Liver (tissue), 9 donors: ENCODE data around the gene ZNF579. TPM values are rescaled to one million over a fixed set of nuclear protein-coding genes. Genes with fewer than 3 reads are reported as not detected.
"Not testable (repeated sequence)": the region's sequence is repeated elsewhere in the genome, so short reads cannot be mapped to it uniquely, and the experiment has no call there.

Experiments
- DNase-seq: peaks from one replicate; pipeline ENCODE4 v3.0.0-alpha.2; 2017; ENCODE audit warnings: low spot score
- H3K27ac ChIP-seq, 2 donors: one replicate each; pipeline ENCODE4 v1.7.0; 2013; ENCODE audit warnings: inconsistent platforms in 2 of 2, low read length in 2 of 2, control low read depth in 1 of 2, low read depth in 1 of 2, mild to moderate bottlenecking in 1 of 2
- H3K27me3 ChIP-seq, 4 donors: one replicate each; pipeline versions ENCODE4 v1.6.1 to v1.7.0; 2013; ENCODE audit warnings: low read length in 3 of 4, inconsistent platforms in 1 of 4, mild to moderate bottlenecking in 1 of 4, moderate library complexity in 1 of 4; ENCODE audit not compliant: control insufficient read depth in 4 of 4, insufficient read depth in 4 of 4
- H3K36me3 ChIP-seq, 4 donors: one replicate each; pipeline versions ENCODE4 v1.6.1 to v1.7.0; 2013; ENCODE audit warnings: low read length in 3 of 4, mild to moderate bottlenecking in 3 of 4, low read depth in 1 of 4, moderate library complexity in 1 of 4; ENCODE audit not compliant: control insufficient read depth in 4 of 4, insufficient read depth in 3 of 4
- H3K4me1 ChIP-seq, 4 donors: one replicate each; pipeline versions ENCODE4 v1.6.1 to v1.7.0; 2013; ENCODE audit warnings: low read length in 3 of 4, mild to moderate bottlenecking in 3 of 4, moderate library complexity in 1 of 4; ENCODE audit not compliant: control insufficient read depth in 4 of 4, insufficient read depth in 4 of 4
- H3K4me3 ChIP-seq, 3 donors: one replicate each; pipeline versions ENCODE4 v1.6.1 to v1.7.0; 2013; ENCODE audit warnings: low read length in 3 of 3, control low read depth in 1 of 3, low read depth in 1 of 3, mild to moderate bottlenecking in 1 of 3
- H3K9ac ChIP-seq, 2 donors: one replicate each; pipeline ENCODE4 v1.7.0; 2013; ENCODE audit warnings: low read length in 2 of 2, mild to moderate bottlenecking in 2 of 2, moderate library complexity in 2 of 2, control low read depth in 1 of 2, low read depth in 1 of 2
- H3K9me3 ChIP-seq, 4 donors: one replicate each; pipeline versions ENCODE4 v1.6.1 to v1.7.0; 2013; ENCODE audit warnings: low read length in 3 of 4; ENCODE audit not compliant: control insufficient read depth in 4 of 4
- CTCF ChIP-seq: fragments of 150-350 bp; IDR thresholded peaks from 2 replicates; pipeline ENCODE4 v1.5.1; 2017; ENCODE audit warnings: improper control_type of control experiment, low read depth, low read length; ENCODE audit not compliant: missing input control
- FOXA1 ChIP-seq: IDR thresholded peaks from 2 replicates; pipeline ENCODE4 v1.6.1; 2016; ENCODE audit warnings: antibody characterized with exemption
- FOXA2 ChIP-seq: IDR thresholded peaks from 2 replicates; pipeline ENCODE4 v1.6.1; 2016; ENCODE audit warnings: antibody characterized with exemption
- HNF4A ChIP-seq, 2 donors: conservative IDR thresholded peaks; 2 replicates each; pipeline ENCODE4 v1.6.1; 2016; ENCODE audit warnings: antibody characterized with exemption in 2 of 2, mild to moderate bottlenecking in 2 of 2
- HNF4G ChIP-seq: IDR thresholded peaks from 2 replicates; pipeline ENCODE4 v1.6.1; 2016; ENCODE audit warnings: antibody characterized with exemption
- NR2F2 ChIP-seq: IDR thresholded peaks from 2 replicates; pipeline ENCODE4 v1.6.1; 2016; ENCODE audit warnings: antibody characterized with exemption
- RAD21 ChIP-seq, 2 donors: IDR thresholded peaks; 2 replicates each; pipeline ENCODE4 v1.6.1; 2016; ENCODE audit warnings: antibody characterized with exemption in 2 of 2, mild to moderate bottlenecking in 2 of 2
- TAF1 ChIP-seq: conservative IDR thresholded peaks from 2 replicates; pipeline ENCODE4 v1.6.1; 2016; ENCODE audit warnings: antibody characterized with exemption, mild to moderate bottlenecking
- YY1 ChIP-seq: IDR thresholded peaks from 2 replicates; pipeline ENCODE4 v1.6.1; 2016; ENCODE audit warnings: antibody characterized with exemption, mild to moderate bottlenecking
- WGBS: extraction: QIAGEN DNeasy Blood & Tissue Kit; methylation state at CpG from one replicate; pipeline ENCODE4 v1.1.7; 2013; 5-methylcytosine and 5-hydroxymethylcytosine counted together
- polyA plus RNA-seq, 2 donors: library from polyadenylated mRNA; stranded (reverse) in 1 of 2; unstranded in 1 of 2; fragments of 200-250 nt in 1 of 2; fragments of >200 nt in 1 of 2; fragmentation: Nextera tagmentation in 1 of 2; extraction: Ambion mirVana in 1 of 2; gene quantifications; one replicate each; pipeline versions ENCODE4 v1.2.1 to v1.2.3, GENCODE V29; 2013 to 2015
- total RNA-seq, 2 donors: library from RNA; depleted of rRNA; stranded (reverse); fragments of >200 nt; gene quantifications; one replicate each; pipeline ENCODE4 v1.2.3, GENCODE V29; 2014
- donor health status: healthy.
- donor health status: healthy.
- donor health status: healthy.
- donor health status: healthy.
- donor health status: healthy.

Gene ZNF579
- total and polyA plus RNA-seq, 4 donors: 0.92 to 3.3 (median 1.2) TPM

DNA sequence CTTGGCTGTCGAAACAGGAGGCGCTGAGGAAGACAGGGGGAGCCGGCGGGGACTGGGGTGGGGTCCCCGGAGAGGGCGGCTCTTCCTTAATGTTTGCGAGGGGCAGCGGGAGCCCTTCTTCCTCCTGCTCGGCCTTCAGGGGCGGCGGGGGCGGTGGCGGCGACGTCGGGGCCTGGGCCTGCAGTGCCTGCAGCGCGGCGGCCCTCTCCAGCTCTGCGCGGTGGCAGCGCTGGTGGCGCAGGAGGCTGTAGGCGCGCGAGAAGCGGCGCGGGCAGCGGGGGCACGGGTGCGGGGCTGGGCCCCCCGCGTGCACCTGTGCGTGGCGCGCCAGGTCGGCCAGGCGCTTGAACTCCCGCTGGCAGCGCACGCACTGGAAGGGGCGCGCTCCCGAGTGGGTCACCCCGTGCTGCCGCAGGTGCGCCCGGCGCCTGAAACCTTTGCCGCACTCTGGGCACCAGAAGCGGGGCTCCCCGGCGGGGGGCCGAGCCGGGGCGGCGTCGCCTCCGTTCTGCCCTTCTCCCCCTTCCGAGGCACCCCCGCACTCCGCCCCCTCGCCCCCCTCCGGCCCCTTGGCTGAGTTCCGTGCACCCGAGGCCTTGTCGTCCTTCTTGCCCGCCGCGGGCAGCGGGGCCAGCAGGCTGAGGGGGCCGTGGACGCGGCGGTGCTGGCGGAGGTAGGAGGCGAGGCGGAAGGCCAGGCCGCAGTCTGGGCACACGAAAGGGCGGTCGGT, 2.5 kb downstream of the ZNF579 start:
- peaks cover 6 to 23% (median 19%) of the 10 kb centered on the region in 4 donors for H3K4me1 ChIP-seq
- no peak for DNase-seq
- TF ChIP-seq RAD21 (IDR thresholded peaks at IDR 0.05): no peak
- no peak for TF ChIP-seq TAF1
- TF ChIP-seq HNF4G: no peak
- no peak for TF ChIP-seq HNF4A (conservative IDR thresholded peaks at IDR 0.05)
- TF ChIP-seq CTCF: no peak
- no peak for TF ChIP-seq FOXA2
- TF ChIP-seq FOXA1: no peak
- no peak for TF ChIP-seq NR2F2
- no peak overlapping the region for H3K9ac ChIP-seq
- H3K27ac ChIP-seq: no peak overlapping the region
- no peak overlapping the region for H3K4me3 ChIP-seq
- 96% methylated on average over 83 of the region's 83 CpGs for WGBS
- H3K36me3 ChIP-seq: peaks cover 0 to 7% (median 2%) of the 10 kb centered on the region in 4 donors
- H3K9me3 ChIP-seq: no peaks in the 10 kb centered on the region
- H3K27me3 ChIP-seq: no peaks in the 10 kb centered on the region

DNA sequence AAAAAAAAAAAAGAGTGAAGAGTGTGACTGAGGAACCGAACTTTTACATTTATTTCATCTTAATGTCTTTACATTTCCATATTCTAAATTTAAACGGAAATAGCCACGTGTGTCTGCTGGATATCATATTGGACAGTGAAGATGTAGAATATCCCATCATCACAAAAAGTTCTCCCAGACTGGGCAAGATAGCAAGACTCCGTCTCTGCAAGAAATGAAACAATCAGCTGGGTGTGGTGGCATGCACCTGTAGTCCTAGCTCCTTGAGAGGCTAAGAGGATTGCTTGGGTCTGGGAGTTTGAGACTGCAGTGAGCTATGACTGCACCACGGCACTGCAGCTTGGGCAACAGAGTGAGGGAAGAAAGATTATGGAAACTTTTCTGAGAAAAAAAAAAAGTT, 3.9 kb downstream of the ZNF579 start:
- H3K27me3 ChIP-seq: no peaks in the 10 kb centered on the region
- H3K36me3 ChIP-seq: peaks cover 0 to 7% (median 2%) of the 10 kb centered on the region in 4 donors
- H3K4me1 ChIP-seq: peaks cover 3 to 15% (median 11%) of the 10 kb centered on the region in 4 donors
- DNase-seq: no peak
- H3K9ac ChIP-seq: no peak overlapping the region
- TF ChIP-seq YY1: no peak
- no peaks in the 10 kb centered on the region for H3K9me3 ChIP-seq
- 92% methylated on average over 5 of the region's 5 CpGs for WGBS
- H3K4me3 ChIP-seq: no peak overlapping the region
- no peak overlapping the region for H3K27ac ChIP-seq

GRCh38 chr19:55573929-55574328, 6.7 kb downstream of the ZNF579 start:
- not testable (repeated sequence) for H3K4me3 ChIP-seq, H3K27me3 ChIP-seq, H3K9me3 ChIP-seq, H3K27ac ChIP-seq, H3K36me3 ChIP-seq, DNase-seq, H3K4me1 ChIP-seq, H3K9ac ChIP-seq
- 84% methylated on average over 6 of the region's 6 CpGs for WGBS

- not testable (repeated sequence) for H3K36me3 ChIP-seq, H3K4me1 ChIP-seq, H3K27ac ChIP-seq, H3K27me3 ChIP-seq, DNase-seq, H3K9ac ChIP-seq, H3K9me3 ChIP-seq, H3K4me3 ChIP-seq
- 89% methylated on average over 5 of the region's 5 CpGs for WGBS
These were observed 11.2 kb downstream of the ZNF579 start for GRCh38 chr19:55569477-55569876.
